Renal cortex interstitium (tissue), 11 donors: ENCODE measurements around the gene DENND2A. TPM values are rescaled to one million over a fixed set of nuclear protein-coding genes. Genes with fewer than 3 reads are reported as not detected.
A peak's percentile ranks its signal among the peaks of the same experiment; 100 is the strongest.
"Not testable (repeated sequence)": the region's sequence is repeated elsewhere in the genome, so short reads cannot be mapped to it uniquely, and the experiment has no call there.

ENCODE experiments used
- DNase-seq, 11 donors: peaks; one replicate each; pipeline ENCODE4 v3.0.0-alpha.2; 2013; ENCODE audit warnings: low read depth in 9 of 11, low spot score in 4 of 11; ENCODE audit errors: extremely low read depth in 1 of 11
- polyA plus RNA-seq, 3 donors: library from polyadenylated mRNA; unstranded; fragments of 120-200 nt; gene quantifications; one replicate each; pipeline ENCODE4 v1.2.1, GENCODE V29; 2013; ENCODE audit not compliant: insufficient read length in 3 of 3

Gene DENND2A
- polyA plus RNA-seq, 3 donors = 34.2 to 37.3 (median 35.4) TPM

GRCh38 chr7:140655511-140656408 is 15.1 kb upstream of the DENND2A start:
- no peak for DNase-seq

- DNase-seq = no peak
These were observed 14.0 kb upstream of the DENND2A start for GRCh38 chr7:140654661-140655060.

GRCh38 chr7:140654109-140654387 is 13.4 kb upstream of the DENND2A start:
- DNase-seq = no peak

GRCh38 chr7:140653319-140654108 is 12.9 kb upstream of the DENND2A start:
- DNase-seq = peak in 6 of 11 donors; percentile 70 to 83 (median 74)

GRCh38 chr7:140650367-140650766 is 9.8 kb upstream of the DENND2A start:
- DNase-seq = no peak

- no peak for DNase-seq
These were observed 9.1 kb upstream of the DENND2A start for GRCh38 chr7:140649556-140650205.

- DNase-seq = peak in 3 of 11 donors; percentile 31 to 66 (median 58)
These were observed 6.5 kb upstream of the DENND2A start for GRCh38 chr7:140646931-140647647.

GRCh38 chr7:140645166-140645900 is 4.7 kb upstream of the DENND2A start:
- DNase-seq = no peak

- DNase-seq = not testable (repeated sequence)
These were observed 4.1 kb upstream of the DENND2A start for GRCh38 chr7:140644761-140645160.

GRCh38 chr7:140643416-140643815 is 2.8 kb upstream of the DENND2A start:
- DNase-seq = no peak

GRCh38 chr7:140641524-140642195 is 1.0 kb upstream of the DENND2A start:
- no peak for DNase-seq

- peak in 5 of 11 donors; percentile 29 to 59 (median 47) for DNase-seq
These were observed 464 bp downstream of the DENND2A start for GRCh38 chr7:140640060-140640637.

- DNase-seq = peak in 6 of 11 donors; percentile 54 to 72 (median 55)
These were observed 1.1 kb downstream of the DENND2A start for GRCh38 chr7:140639366-140640053.

- peak in 3 of 11 donors; percentile 29 to 51 (median 46) for DNase-seq
These were observed 2.3 kb downstream of the DENND2A start for GRCh38 chr7:140638173-140638791.

- DNase-seq = no peak
These were observed 3.2 kb downstream of the DENND2A start for GRCh38 chr7:140637400-140637799.

- no peak for DNase-seq
These were observed 4.8 kb downstream of the DENND2A start for GRCh38 chr7:140635816-140636215.

GRCh38 chr7:140635345-140635744 is 5.3 kb downstream of the DENND2A start:
- no peak for DNase-seq
